Measurements from ENCODE around the gene IL23A. TPM values are rescaled to one million over a fixed set of nuclear protein-coding genes. Genes with fewer than 3 reads are reported as not detected.

The IL23A gene
- total and polyA plus RNA-seq, 8 donors: 0.69 to 1.3 (median 1.0) TPM

- no peak for ATAC-seq
- H3K27ac ChIP-seq: no peak overlapping the region
- peaks cover 13 to 34% of the 10 kb centered on the region in 2 donors for H3K4me1 ChIP-seq
- peak overlapping the region in 1 of 2 donors; percentile 82 for H3K4me3 ChIP-seq
- H3K9me3 ChIP-seq: no peaks in the 10 kb centered on the region
- H3K36me3 ChIP-seq: peaks cover 0 to 2% of the 10 kb centered on the region in 2 donors
- DNase-seq: no peak
- TF ChIP-seq CTCF (IDR thresholded peaks at IDR 0.05): no peak
- H3K27me3 ChIP-seq: no peaks in the 10 kb centered on the region
- intact Hi-C loops (cut with DNase I): no loop called here
These were observed 22.9 kb downstream of the IL23A start for GRCh38 chr12:56361487-56362129.

- intact Hi-C loops (cut with DNase I): no loop called here
These were observed 23.7 kb downstream of the IL23A start, which contains the start of gene APOF for GRCh38 chr12:56362130-56363059. Gene APOF (minus strand): TSS chr12:56362857. CDS start chr12:56362745, 112 bp downstream.

GRCh38 chr12:56366948-56367347 is 28.3 kb downstream of the IL23A start:
- intact Hi-C loops (cut with DNase I): no loop called here
- no peak for TF ChIP-seq CTCF (IDR thresholded peaks at IDR 0.05)
- Histone ChIP-seq H3K4me1 (no peaks in the 10 kb centered on the region), H3K4me3 (no peak overlapping the region), H3K27ac (no peak overlapping the region), H3K36me3 (no peaks in the 10 kb centered on the region), H3K9me3 (no peaks in the 10 kb centered on the region), H3K27me3 (no peaks in the 10 kb centered on the region)
- DNase-seq: no peak
- ATAC-seq: no peak

More at GRCh38 chr12:56362130-56363059, 23.7 kb downstream of the IL23A start, which contains the start of gene APOF:
- ATAC-seq (no peak), DNase-seq (no peak)
- H3K4me1 ChIP-seq: peaks cover 13 to 28% of the 10 kb centered on the region in 2 donors
- no peaks in the 10 kb centered on the region for H3K9me3 ChIP-seq
- H3K4me3 ChIP-seq: no peak within 1 kb of the TSS
- no peak for TF ChIP-seq CTCF (IDR thresholded peaks at IDR 0.05)
- H3K36me3 ChIP-seq: no peaks in the 10 kb centered on the region
- no peaks in the 10 kb centered on the region for H3K27me3 ChIP-seq
- no peak within 1 kb of the TSS for H3K27ac ChIP-seq

- Histone ChIP-seq H3K36me3 (no peaks in the 10 kb centered on the region), H3K27ac (no peak overlapping the region), H3K4me1 (peaks cover 0 to 16% of the 10 kb centered on the region in 2 donors), H3K9me3 (no peaks in the 10 kb centered on the region), H3K4me3 (no peak overlapping the region), H3K27me3 (no peaks in the 10 kb centered on the region)
- ATAC-seq (no peak), DNase-seq (no peak)
- no peak for TF ChIP-seq CTCF (IDR thresholded peaks at IDR 0.05)
- intact Hi-C loops (cut with DNase I): no loop called here
These were observed 34.8 kb downstream of the IL23A start for GRCh38 chr12:56373515-56373914.
